Ishikawa (cell line): Measurements from ENCODE around the gene HTR4.

Experiments
- CEBPB ChIP-seq: IDR thresholded peaks from 2 replicates; pipeline ENCODE4 v1.6.1; 2012
- CREB1 ChIP-seq: IDR thresholded peaks from 2 replicates; pipeline ENCODE4 v1.6.1; 2012; ENCODE audit warnings: low read depth
- EGR1 ChIP-seq: IDR thresholded peaks from 2 replicates; pipeline ENCODE4 v1.6.1; 2012
- EP300 ChIP-seq: IDR thresholded peaks from 2 replicates; pipeline ENCODE4 v1.6.1; 2012; ENCODE audit warnings: borderline replicate concordance
- FOXM1 ChIP-seq: IDR thresholded peaks from 2 replicates; pipeline ENCODE4 v1.6.1; 2012; ENCODE audit warnings: low read depth, borderline replicate concordance
- MAX ChIP-seq: IDR thresholded peaks from 2 replicates; pipeline ENCODE4 v1.6.1; 2012
- NFIC ChIP-seq: IDR thresholded peaks from 2 replicates; pipeline ENCODE4 v1.6.1; 2012
- RAD21 ChIP-seq: IDR thresholded peaks from 2 replicates; pipeline ENCODE4 v1.6.1; 2012; ENCODE audit warnings: low read depth
- REST ChIP-seq: IDR thresholded peaks from 2 replicates; pipeline ENCODE4 v1.6.1; 2012; ENCODE audit warnings: low read depth, mild to moderate bottlenecking
- TAF1 ChIP-seq: IDR thresholded peaks from 2 replicates; pipeline ENCODE4 v1.6.1; 2012; ENCODE audit warnings: low read depth, mild to moderate bottlenecking
- TCF12 ChIP-seq: IDR thresholded peaks from 2 replicates; pipeline ENCODE4 v1.6.1; 2012; ENCODE audit warnings: low read depth
- ZBTB7A ChIP-seq: IDR thresholded peaks from 2 replicates; pipeline ENCODE4 v1.6.1; 2012; ENCODE audit warnings: low read depth

- TF ChIP-seq TAF1 (no peak), CEBPB (no peak), MAX (no peak), ZBTB7A (no peak), RAD21 (peak; percentile 65), EP300 (no peak), FOXM1 (no peak), CREB1 (no peak), REST (no peak), TCF12 (no peak), EGR1 (no peak), NFIC (no peak)
Observed at GRCh38 chr5:148443998-148444397, 210.3 kb downstream of the HTR4 start.
